GM20000 (cell line): Measurements from ENCODE around the gene CD2.

Source experiments
- DNase-seq: peaks from one replicate; pipeline ENCODE4 v3.0.0; 2012; ENCODE audit warnings: low spot score
- TF ChIP-seq, protein P1 (sequence below): IDR thresholded peaks from 2 replicates; pipeline ENCODE4 v1.5.1; 2012; ENCODE audit warnings: mild to moderate bottlenecking, control low read depth; ENCODE audit errors: extremely low read depth, missing control alignments

Gene CD2

DNA sequence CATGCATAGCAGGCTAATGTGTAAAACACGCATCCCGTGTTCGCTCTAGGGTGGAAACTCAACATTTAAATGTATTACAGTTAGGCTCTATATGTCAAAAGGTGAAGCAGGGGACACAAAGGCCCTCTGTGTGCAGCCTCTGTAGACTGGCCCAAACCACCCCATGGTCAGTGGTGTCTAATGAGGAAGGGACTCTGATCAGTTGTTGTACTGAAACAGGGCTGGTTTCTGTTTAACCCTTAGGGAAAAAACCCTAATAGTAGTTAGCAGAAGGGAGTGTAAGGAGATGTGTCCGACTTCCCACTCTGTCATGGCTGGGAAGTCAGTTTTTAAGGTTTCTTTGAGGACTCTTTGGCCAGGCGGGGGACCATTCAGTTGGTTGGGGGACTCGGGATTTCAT is 21.5 kb upstream of the CD2 start:
- DNase-seq: no peak
- TF ChIP-seq, protein P1, sequence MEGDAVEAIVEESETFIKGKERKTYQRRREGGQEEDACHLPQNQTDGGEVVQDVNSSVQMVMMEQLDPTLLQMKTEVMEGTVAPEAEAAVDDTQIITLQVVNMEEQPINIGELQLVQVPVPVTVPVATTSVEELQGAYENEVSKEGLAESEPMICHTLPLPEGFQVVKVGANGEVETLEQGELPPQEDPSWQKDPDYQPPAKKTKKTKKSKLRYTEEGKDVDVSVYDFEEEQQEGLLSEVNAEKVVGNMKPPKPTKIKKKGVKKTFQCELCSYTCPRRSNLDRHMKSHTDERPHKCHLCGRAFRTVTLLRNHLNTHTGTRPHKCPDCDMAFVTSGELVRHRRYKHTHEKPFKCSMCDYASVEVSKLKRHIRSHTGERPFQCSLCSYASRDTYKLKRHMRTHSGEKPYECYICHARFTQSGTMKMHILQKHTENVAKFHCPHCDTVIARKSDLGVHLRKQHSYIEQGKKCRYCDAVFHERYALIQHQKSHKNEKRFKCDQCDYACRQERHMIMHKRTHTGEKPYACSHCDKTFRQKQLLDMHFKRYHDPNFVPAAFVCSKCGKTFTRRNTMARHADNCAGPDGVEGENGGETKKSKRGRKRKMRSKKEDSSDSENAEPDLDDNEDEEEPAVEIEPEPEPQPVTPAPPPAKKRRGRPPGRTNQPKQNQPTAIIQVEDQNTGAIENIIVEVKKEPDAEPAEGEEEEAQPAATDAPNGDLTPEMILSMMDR: no peak

DNA sequence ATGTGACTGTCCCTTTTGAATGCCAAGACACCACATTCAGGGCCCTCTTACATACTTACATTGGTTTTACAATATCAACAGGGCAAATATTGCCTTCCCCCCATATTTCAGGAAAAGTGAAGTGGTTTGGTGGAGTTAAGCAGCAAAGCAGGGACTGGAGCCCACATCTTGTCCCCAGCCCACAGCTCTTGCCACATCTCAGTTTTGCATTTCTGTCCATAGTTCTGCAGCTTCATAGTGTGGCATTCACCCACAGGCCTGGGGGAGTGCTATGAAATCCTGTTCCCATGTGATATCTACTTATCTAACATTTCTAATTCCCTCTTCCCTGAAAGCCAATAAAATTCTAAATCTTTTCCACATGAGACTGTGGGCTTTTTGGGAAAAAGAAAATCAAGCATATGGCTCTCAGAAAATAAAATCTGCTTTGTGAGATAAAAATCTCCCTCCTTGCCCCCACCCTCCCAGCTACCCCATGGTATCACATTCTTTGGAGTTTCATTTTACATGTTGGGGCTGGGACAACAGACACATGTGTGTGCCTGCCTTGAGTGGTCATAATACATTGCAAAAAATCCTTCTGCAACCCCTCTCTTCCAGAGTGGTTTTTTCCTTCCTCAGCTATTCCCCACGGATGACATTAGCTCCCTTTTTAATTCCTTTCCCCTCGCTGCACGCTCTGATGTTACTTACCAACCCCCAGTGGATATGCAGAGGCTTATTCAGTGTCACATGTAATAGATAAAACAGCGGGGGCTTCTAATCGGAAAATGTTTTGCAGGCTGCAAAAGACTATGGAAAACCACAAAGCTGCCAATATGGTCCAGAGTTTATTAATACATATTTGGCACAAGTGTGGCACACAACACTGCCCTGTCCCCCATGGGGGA is 20.5 kb upstream of the CD2 start:
- TF ChIP-seq, protein P1: no peak
- no peak for DNase-seq

DNA sequence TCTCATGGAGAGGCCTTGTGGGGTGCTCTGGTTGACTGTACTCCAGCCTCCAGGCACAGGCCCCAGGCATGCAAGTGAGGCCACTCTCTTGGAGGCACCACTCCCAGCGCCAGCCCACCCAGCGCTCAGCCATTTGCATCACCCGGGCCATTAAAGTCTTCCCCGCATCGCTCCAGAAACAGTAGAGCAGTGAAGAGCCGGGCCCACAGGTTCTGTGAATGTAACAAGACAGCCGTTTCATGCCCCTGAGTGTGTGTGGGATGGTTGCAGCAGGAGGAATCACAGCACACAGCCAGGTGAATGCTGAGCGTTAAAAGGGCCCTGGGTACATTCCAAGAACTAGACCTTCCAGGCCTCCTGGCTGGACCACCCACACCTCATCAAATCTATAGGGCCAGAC is 19.0 kb upstream of the CD2 start:
- no peak for DNase-seq
- TF ChIP-seq, protein P1: no peak

DNA sequence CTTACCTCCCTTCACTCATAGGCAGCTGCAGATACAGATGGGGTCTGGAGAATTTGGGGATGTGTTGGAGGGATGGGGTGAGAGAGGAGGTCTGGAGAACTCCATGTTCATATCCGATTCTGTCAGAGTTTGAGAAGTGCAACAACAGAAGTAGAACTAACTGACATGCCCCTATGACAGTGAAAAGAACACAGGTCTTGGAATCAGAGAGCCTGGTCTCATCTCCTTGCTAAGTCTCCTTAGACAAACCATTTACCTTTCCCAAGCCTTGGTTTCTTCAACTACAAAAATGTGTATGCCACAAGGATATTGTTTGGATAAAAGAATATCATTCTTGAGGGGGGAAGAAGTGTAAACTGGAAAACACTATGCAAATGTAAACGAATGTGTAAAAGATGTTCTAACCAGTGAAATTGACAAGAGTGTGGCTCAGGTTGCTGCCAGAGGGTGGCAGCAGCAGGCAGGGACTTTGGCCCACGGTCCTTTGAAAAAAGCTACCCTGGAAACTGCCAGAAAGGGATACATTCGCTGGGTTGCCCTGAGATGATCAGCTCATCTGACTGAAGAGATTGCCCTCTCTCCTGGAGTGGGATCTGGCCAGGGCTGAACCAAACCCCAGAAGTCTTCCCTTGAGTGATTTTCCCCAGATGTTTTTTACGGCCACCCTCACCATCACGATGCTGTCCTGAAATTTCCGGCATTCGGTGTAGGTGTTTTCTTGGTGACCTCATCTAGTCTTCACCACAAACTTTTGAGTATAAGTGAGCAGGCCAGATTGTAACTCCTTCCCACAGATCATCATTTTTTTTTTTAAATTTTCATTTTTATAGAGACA is 17.0 kb upstream of the CD2 start:
- peak; percentile 79 for DNase-seq
- TF ChIP-seq, protein P1: peak; percentile 71

DNA sequence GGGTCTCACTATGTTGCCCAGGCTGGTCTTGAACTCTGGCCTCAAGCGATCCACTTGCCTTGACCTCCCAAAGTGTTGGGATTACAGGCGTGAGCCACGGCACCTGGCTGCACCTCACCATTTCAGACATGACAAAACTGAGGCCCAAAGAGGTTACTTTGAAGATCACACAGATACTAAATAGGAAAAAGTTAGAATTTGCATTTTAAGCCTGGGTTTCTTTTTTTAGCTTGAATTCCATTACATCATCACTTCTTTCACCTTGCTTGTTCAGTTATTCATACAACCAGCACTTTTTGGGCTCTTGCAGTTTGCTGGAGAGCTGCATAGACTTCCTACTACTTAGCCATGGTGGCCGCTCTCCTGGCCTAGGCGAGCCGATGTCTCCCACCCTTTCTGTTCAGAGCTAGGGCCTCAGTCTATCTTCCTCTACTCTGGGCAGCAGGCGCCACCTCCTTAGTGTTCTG is 16.3 kb upstream of the CD2 start:
- TF ChIP-seq, protein P1: no peak
- peak; percentile 68 for DNase-seq

DNA sequence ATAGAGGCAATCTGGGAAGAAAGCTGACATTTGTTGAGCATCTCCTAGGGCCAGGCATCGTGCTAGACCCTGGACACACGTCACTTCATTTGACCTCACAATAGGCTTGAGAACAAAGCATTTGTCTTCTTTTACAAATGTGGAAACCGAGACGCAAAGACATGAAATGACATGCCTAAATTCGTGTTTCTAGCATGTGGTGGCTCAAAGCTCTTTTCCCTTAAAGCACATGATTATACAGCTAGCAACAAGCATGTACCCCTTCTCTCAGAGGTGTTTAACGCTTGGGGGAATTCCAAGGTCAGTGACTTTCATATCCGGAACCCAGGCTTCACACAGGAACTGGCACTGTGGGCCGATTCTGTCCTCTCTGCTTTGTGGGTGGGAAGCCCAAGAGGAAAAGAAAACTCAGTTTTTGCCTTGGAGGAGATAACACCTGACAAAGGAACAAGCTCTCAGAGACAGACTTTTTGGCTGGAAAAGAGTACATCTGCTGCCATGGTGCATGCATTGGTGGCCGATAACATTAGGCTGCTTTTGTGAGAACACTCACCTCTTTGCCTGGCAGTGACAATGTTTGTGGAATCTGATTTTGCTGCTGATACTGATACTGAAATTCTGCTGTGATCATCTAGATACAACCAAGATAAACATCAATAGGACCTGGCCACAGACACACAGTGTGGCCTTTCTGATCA is 15.4 kb upstream of the CD2 start:
- DNase-seq: peak; percentile 78
- TF ChIP-seq, protein P1: no peak
